Measurements from ENCODE around the gene RASGRP1.

DNA sequence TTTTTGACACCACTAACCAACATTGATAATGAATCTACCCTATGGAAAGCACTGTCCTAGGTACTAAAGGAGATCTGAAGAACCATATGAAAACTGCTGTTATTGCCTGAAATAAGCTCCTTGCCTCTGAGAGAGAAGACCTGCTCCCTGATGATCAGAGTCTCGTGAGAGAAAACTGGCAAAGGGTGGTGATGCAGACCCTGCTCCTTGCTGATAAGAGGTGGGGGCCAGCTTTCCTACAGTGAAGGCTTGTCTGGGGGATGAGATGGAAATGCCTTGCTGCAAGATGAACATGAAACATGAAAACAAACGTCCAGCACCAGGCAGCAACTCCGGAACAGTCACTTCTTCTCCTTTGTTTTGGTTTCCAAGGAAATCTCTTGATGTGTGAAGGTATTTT is 31.9 kb downstream of the RASGRP1 start:
- TF ChIP-seq, protein P1, sequence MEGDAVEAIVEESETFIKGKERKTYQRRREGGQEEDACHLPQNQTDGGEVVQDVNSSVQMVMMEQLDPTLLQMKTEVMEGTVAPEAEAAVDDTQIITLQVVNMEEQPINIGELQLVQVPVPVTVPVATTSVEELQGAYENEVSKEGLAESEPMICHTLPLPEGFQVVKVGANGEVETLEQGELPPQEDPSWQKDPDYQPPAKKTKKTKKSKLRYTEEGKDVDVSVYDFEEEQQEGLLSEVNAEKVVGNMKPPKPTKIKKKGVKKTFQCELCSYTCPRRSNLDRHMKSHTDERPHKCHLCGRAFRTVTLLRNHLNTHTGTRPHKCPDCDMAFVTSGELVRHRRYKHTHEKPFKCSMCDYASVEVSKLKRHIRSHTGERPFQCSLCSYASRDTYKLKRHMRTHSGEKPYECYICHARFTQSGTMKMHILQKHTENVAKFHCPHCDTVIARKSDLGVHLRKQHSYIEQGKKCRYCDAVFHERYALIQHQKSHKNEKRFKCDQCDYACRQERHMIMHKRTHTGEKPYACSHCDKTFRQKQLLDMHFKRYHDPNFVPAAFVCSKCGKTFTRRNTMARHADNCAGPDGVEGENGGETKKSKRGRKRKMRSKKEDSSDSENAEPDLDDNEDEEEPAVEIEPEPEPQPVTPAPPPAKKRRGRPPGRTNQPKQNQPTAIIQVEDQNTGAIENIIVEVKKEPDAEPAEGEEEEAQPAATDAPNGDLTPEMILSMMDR (IDR thresholded peaks at IDR 0.05; ENCODE audit: insufficient read depth, low read length) = no peak
- TF ChIP-seq POLR2AphosphoS5 (IDR thresholded peaks at IDR 0.05; ENCODE audit: low read depth) = no peak

All from HL-60 (cell line).